GM12878 (cell line): ENCODE results near the gene TUBGCP3. TPM values are rescaled to one million over a fixed set of nuclear protein-coding genes. Genes with fewer than 3 reads are reported as not detected.

ENCODE experiments used
- ATAC-seq: fragments of 200-7000 bp; cut with Tn5 transposase; 3 replicates; pipeline ENCODE4 v1.9.1; 2020; ENCODE audit warnings: mild to moderate bottlenecking, moderate library complexity
- BruUV-seq: library from RNA; stranded (reverse); fragments of 400-500 nt; replicated peaks from 2 replicates; lab custom pipeline; 2021; lab: Mats Ljungman, UMichigan
- CTCF ChIA-PET: fragments of 300-600 bp; sonication (Branson Sonifier 250); formaldehyde crosslinking; extraction: SDS; loops from one replicate; lab custom pipeline; 2021; ENCODE audit warnings: inconsistent platforms; lab: Yijun Ruan, JAX
- POLR2A ChIA-PET: fragments of 350-600 bp; formaldehyde crosslinking; extraction: SDS; loops from one replicate; lab custom pipeline; 2021; ENCODE audit warnings: inconsistent platforms; lab: Charles Lee
- RAD21 ChIA-PET: fragments of 300-600 bp; sonication (Branson Sonifier 250); formaldehyde crosslinking; loops from one replicate; lab custom pipeline; 2023; ENCODE audit warnings: antibody characterized with exemption; ENCODE audit not compliant: unreplicated experiment; lab: Charles Lee
- SMC1A ChIA-PET: fragments of 300-600 bp; sonication (Branson Sonifier 250); formaldehyde crosslinking; loops from one replicate; lab custom pipeline; 2023; ENCODE audit not compliant: unreplicated experiment, uncharacterized antibody; lab: Charles Lee
- DNase-seq: peaks from one replicate; pipeline ENCODE4 v3.0.0-alpha.2; 2011; ENCODE audit warnings: low read depth, low spot score
- FAIRE-seq: peaks from 3 replicates; lab custom pipeline; 2011; peaks lifted over from hg19 to GRCh38; lab: Jason Lieb, UNC
- H2AFZ ChIP-seq: 2 replicates; pipeline ENCODE4 v1.6.0; 2011; ENCODE audit warnings: low read depth, low read length, control low read depth; ENCODE audit not compliant: control insufficient read depth
- H3K27ac ChIP-seq: 2 replicates; pipeline ENCODE4 v1.5.1; 2011; ENCODE audit warnings: control low read depth; ENCODE audit not compliant: control insufficient read depth, insufficient read depth
- H3K27me3 ChIP-seq, 2 experiments: replicated peaks in 1 of 2; 2 replicates each; pipeline versions ENCODE4 v1.6.0 to v1.6.1; 2011; ENCODE audit warnings: low read length in 1 of 2; ENCODE audit not compliant: control insufficient read depth in 2 of 2, insufficient read depth in 2 of 2
- H3K36me3 ChIP-seq, 2 experiments: 2 replicates each; pipeline ENCODE4 v1.5.1; 2011; ENCODE audit warnings: low read length in 1 of 2; ENCODE audit not compliant: control insufficient read depth in 2 of 2, insufficient read depth in 2 of 2
- H3K4me1 ChIP-seq: 2 replicates; pipeline ENCODE4 v1.6.1; 2011; ENCODE audit warnings: mild to moderate bottlenecking, low read length, moderate library complexity, mixed read lengths; ENCODE audit not compliant: control insufficient read depth, insufficient read depth
- H3K4me2 ChIP-seq: 2 replicates; pipeline ENCODE4 v1.6.0; 2011; ENCODE audit warnings: control low read depth; ENCODE audit not compliant: control insufficient read depth, insufficient read depth
- H3K4me3 ChIP-seq: fragments of 200-600 bp; sonication (generic); 2 replicates; pipeline ENCODE4 v1.5.1; 2016
- H3K79me2 ChIP-seq: 2 replicates; pipeline ENCODE4 v1.6.0; 2011; ENCODE audit warnings: low read length; ENCODE audit not compliant: control insufficient read depth, insufficient read depth
- H3K9ac ChIP-seq: 2 replicates; pipeline ENCODE4 v1.8.0; 2011; ENCODE audit warnings: low read length, control low read depth, mixed read lengths; ENCODE audit not compliant: control insufficient read depth, insufficient read depth
- H3K9me3 ChIP-seq: replicated peaks from 3 replicates; pipeline ENCODE4 v1.5.1; 2011; ENCODE audit warnings: mild to moderate bottlenecking, low read length; ENCODE audit not compliant: control insufficient read depth, insufficient read depth
- H4K20me1 ChIP-seq: 2 replicates; pipeline ENCODE4 v1.6.0; 2011; ENCODE audit not compliant: control insufficient read depth, insufficient read depth
- BACH1 ChIP-seq: fragments of 450-650 bp; IDR thresholded peaks from 2 replicates; pipeline ENCODE4 v1.6.1; 2017; ENCODE audit warnings: mild to moderate bottlenecking, borderline replicate concordance
- BCLAF1 ChIP-seq: fragments of 450-650 bp; IDR thresholded peaks from 2 replicates; pipeline ENCODE4 v1.6.1; 2017; ENCODE audit warnings: antibody characterized with exemption, mild to moderate bottlenecking, moderate library complexity
- EGR1 ChIP-seq, 2 experiments: IDR thresholded peaks; 1 replicate in 1 of 2; 2 replicates in 1 of 2; pipeline ENCODE4 v1.6.1; 2011 to 2012; ENCODE audit warnings: low read depth in 2 of 2, low read length in 2 of 2, borderline replicate concordance in 1 of 2, mild to moderate bottlenecking in 1 of 2, moderate library complexity in 1 of 2
- ESRRA ChIP-seq: IDR thresholded peaks from 2 replicates; pipeline ENCODE4 v1.6.1; 2012; ENCODE audit warnings: mild to moderate bottlenecking, low read length, improper control_type of control experiment
- FOXK2 ChIP-seq: fragments of 450-650 bp; IDR thresholded peaks from 2 replicates; pipeline ENCODE4 v1.6.1; 2017; ENCODE audit warnings: mild to moderate bottlenecking, moderate library complexity
- NFYA ChIP-seq: IDR thresholded peaks from 2 replicates; pipeline ENCODE4 v1.6.1; 2011; ENCODE audit warnings: low read depth, mild to moderate bottlenecking, low read length, improper control_type of control experiment, borderline replicate concordance
- NR2C2 ChIP-seq: IDR thresholded peaks from 2 replicates; pipeline ENCODE4 v1.6.1; 2011; ENCODE audit warnings: borderline replicate concordance, low read depth; ENCODE audit not compliant: control insufficient read depth, insufficient read length
- PML ChIP-seq: IDR thresholded peaks from 2 replicates; pipeline ENCODE4 v1.6.1; 2012; ENCODE audit warnings: low read length, inconsistent platforms
- RELA ChIP-seq: fragments of 450-650 bp; IDR thresholded peaks from 2 replicates; pipeline ENCODE4 v1.8.0; 2014; ENCODE audit warnings: borderline replicate concordance; ENCODE audit not compliant: partially characterized antibody
- SP1 ChIP-seq: IDR thresholded peaks from one replicate; pipeline ENCODE4 v1.6.1; 2011; ENCODE audit warnings: low read depth, low read length
- SUPT20H ChIP-seq: IDR thresholded peaks from 2 replicates; pipeline ENCODE4 v1.6.1; 2011; ENCODE audit warnings: low read depth, mild to moderate bottlenecking, low read length, moderate library complexity, borderline replicate concordance; ENCODE audit not compliant: control insufficient read depth
- ZBTB40 ChIP-seq: fragments of 450-650 bp; IDR thresholded peaks from 2 replicates; pipeline ENCODE4 v1.6.1; 2016; ENCODE audit warnings: mild to moderate bottlenecking, moderate library complexity, borderline replicate concordance
- ZNF217 ChIP-seq: fragments of 450-650 bp; IDR thresholded peaks from 2 replicates; pipeline ENCODE4 v1.6.1; 2017; ENCODE audit warnings: antibody characterized with exemption, mild to moderate bottlenecking
- ZNF384 ChIP-seq: IDR thresholded peaks from 2 replicates; pipeline ENCODE4 v1.6.1; 2012; ENCODE audit warnings: low read depth, mild to moderate bottlenecking, low read length, improper control_type of control experiment, borderline replicate concordance
- WGBS: methylation state at CpG from one replicate; pipeline ENCODE4 v1.1.6; 2016; ENCODE audit warnings: low lambda C conversion rate; ENCODE audit not compliant: insufficient replicate concordance, insufficient coverage; ENCODE audit errors: missing lambda C conversion rate; 5-methylcytosine and 5-hydroxymethylcytosine counted together
- in situ Hi-C: fragments of 300-500 bp; cut with MboI; formaldehyde crosslinking; loops from 9 replicates; pipeline ENCODE4 v1.14.3; 2018; ENCODE audit warnings: mixed read lengths
- intact Hi-C: fragments of 100-400 bp; cut with micrococcal nuclease; formaldehyde crosslinking; loops from one replicate; pipeline ENCODE4 v1.14.2; 2022; ENCODE audit not compliant: unreplicated experiment
- polyA plus RNA-seq, 11 experiments: library from polyadenylated mRNA; depleted of rRNA in 4 of 11; unstranded in 6 of 11; stranded (reverse) in 5 of 11; fragments of >200 nt; fragmentation: Nextera tagmentation in 4 of 11; fragmentation: Illumina TruSeq in 1 of 11; extraction: Ambion mirVana in 4 of 11; extraction: Trizol in 1 of 11; gene quantifications; 1 replicate in 1 of 11; 2 replicates in 10 of 11; pipeline versions ENCODE4 v1.2.1 to v1.2.3, GENCODE V29; 2011 to 2016; ENCODE audit warnings: inconsistent platforms in 2 of 11, missing spikeins in 2 of 11, low read depth in 1 of 11
- total RNA-seq, 4 experiments: library from RNA; depleted of rRNA in 3 of 4; stranded (reverse); fragments of >200 nt in 3 of 4; fragmentation: Illumina TruSeq in 1 of 4; extraction: Trizol in 1 of 4; gene quantifications; 2 replicates each; pipeline versions ENCODE4 v1.2.1 to v1.2.3, GENCODE V29; 2013 to 2021

Gene TUBGCP3
- total and polyA plus RNA-seq, 10 of the 15 experiments (the other 5 are each of a cell fraction or from before 2014, with no cell fraction given) = 4.0 to 34.0 (median 22.6) TPM

- Histone ChIP-seq H3K9ac (no peak overlapping the region), H3K27ac (no peak overlapping the region), H3K4me1 (no peaks in the 10 kb centered on the region), H3K79me2 (no peaks in the 10 kb centered on the region), H3K27me3 (peaks cover 0 to 3% of the 10 kb centered on the region in 2 experiments; a peak in 1 of 4 replicates), H3K4me2 (no peak overlapping the region), H3K36me3 (no peaks in the 10 kb centered on the region), H3K9me3 (no peaks in the 10 kb centered on the region), H3K4me3 (no peak overlapping the region), H4K20me1 (no peaks in the 10 kb centered on the region), H2AFZ (no peak overlapping the region)
- in situ Hi-C loops (loop anchor here (25.0 kb wide), 1 partner anchor 516 kb away; no protein-coding TSS in a partner anchor), intact Hi-C loops (loop anchor here (10.0 kb wide), 1 partner anchor 159 kb away; no protein-coding TSS in a partner anchor)
- ChIA-PET POLR2A (no interaction called here), SMC1A (interaction anchor here (0.7 kb wide), 1 partner anchor 505 kb away, joined by 3 read pairs; no protein-coding TSS in a partner anchor), RAD21 (no interaction called here), CTCF (interaction anchor here (1.2 kb wide), 1 partner anchor 15 kb away, joined by 4 read pairs; the partner anchor contains the start of gene TUBGCP3)
- ATAC-seq (no peak), FAIRE-seq (no peak), DNase-seq (no peak)
- no TSS peak for BruUV-seq
- 70% methylated on average over 5 of the region's 5 CpGs for WGBS
- TF ChIP-seq EGR1 (IDR thresholded peaks at IDR 0.05; ENCODE audit: borderline replicate concordance in 1 of 2, low read depth in 2 of 2, low read length in 2 of 2) = no peak
- no peak for TF ChIP-seq PML
- TF ChIP-seq FOXK2 = no peak
- TF ChIP-seq RELA = no peak
- no peak for TF ChIP-seq NR2C2
- no peak for TF ChIP-seq NFYA
- no peak for TF ChIP-seq ZBTB40
- no peak for TF ChIP-seq ESRRA
- no peak for TF ChIP-seq SUPT20H
- TF ChIP-seq BACH1 = no peak
- no peak for TF ChIP-seq BCLAF1
- TF ChIP-seq ZNF384 = no peak
- TF ChIP-seq ZNF217 = no peak
- TF ChIP-seq SP1 = no peak
Measured at GRCh38 chr13:112603641-112604225, 15.8 kb upstream of the TUBGCP3 start.
